ENCODE results near the gene FUZ. TPM values are rescaled to one million over a fixed set of nuclear protein-coding genes. Genes with fewer than 3 reads are reported as not detected.

FUZ gene
- total and polyA plus RNA-seq, 2 experiments from 2014 or later = 11.7 to 21.1 TPM

DNA sequence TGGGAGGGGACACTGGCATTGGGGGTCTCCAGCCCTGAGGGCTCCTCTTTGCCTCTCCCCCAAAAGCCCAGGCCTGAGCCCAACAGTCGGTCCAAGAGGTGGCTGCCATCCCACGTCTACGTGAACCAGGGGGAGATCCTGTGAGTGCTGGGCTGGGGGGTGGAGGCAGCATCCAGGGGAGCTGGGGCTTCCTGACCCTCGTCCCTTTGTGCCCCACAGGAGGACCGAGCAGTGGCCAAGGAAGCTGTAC is 44.7 kb upstream of the FUZ start:
- in situ Hi-C loops (cut with MboI) = no loop called here
- Histone ChIP-seq H4K20me1 (ENCODE audit: insufficient read depth) (no peaks in the 10 kb centered on the region; the same call in 1 of the 2 replicates), H3K4me2 (ENCODE audit: unreplicated experiment) (no peak overlapping the region), H3K9me3 (ENCODE audit: low read depth) (no peaks in the 10 kb centered on the region), H3K4me1 (ENCODE audit: insufficient read depth) (peaks cover 6% of the 10 kb centered on the region), H3F3A (ENCODE audit: insufficient read depth) (peaks cover 19% of the 10 kb centered on the region; the same call in 1 of the 2 replicates), H3K4me3 (no peak overlapping the region), H3K79me2 (ENCODE audit: insufficient read depth) (peaks cover 26% of the 10 kb centered on the region), H3K27me3 (replicated peaks; ENCODE audit: insufficient read depth) (no peaks in the 10 kb centered on the region), H2AFZ (no peak overlapping the region), H3K9ac (no peak overlapping the region), H3K27ac (no peak overlapping the region), H3K9me2 (ENCODE audit: insufficient read depth) (no peaks in the 10 kb centered on the region), H3K36me3 (ENCODE audit: low read depth) (no peaks in the 10 kb centered on the region)
- WGBS, 2 experiments (ENCODE audit: low coverage in 1 of 2, low lambda C conversion rate in 2 of 2, missing lambda C conversion rate in 2 of 2) = 88 to 90% methylated on average over 5 of the region's 5 CpGs
- DNase-seq = no peak
- TF ChIP-seq EZH2 (IDR thresholded peaks at IDR 0.05; ENCODE audit: insufficient read depth, poor library complexity, severe bottlenecking) = no peak
- TF ChIP-seq EZH2phosphoT487 (IDR thresholded peaks at IDR 0.05; ENCODE audit: insufficient read depth, low read depth) = no peak

DNA sequence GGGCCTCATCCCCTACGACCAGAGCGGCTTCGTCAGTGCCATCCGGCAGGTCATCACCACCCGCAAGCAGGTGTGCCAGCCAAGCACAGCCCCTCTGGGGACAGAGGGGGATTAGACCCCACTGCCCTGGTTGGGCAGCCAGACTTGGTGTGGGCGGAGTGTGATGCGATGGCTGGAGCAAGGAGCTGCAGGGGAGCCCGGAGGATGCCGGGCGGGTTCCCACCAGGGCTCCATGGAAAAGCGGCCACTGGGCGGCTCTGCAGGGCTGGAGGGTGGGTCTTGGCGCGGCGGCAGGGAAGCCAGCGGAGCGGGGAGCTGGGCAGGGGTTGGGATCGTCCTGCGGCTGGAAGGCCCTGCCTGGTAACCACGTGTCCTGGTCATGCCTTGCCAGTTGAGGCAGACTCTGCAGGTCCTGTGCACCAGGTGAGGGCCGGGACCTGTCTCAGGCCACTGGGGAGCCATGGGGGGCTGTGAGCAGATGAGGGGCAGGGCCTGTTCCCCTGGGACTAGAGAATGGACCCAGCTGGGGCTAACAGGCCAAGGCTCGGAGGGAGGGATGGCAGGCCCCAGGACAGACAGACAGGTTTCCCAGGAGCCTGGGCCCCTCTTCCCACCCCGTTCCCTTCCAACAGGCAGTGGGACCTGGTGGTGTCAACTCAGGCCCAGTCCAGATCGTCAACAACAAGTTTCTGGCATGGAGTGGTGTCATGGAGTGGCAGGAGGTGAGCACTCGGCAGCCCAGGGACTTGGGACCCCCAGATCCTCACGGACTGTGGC is 44.2 kb upstream of the FUZ start:
- no peaks in the 10 kb centered on the region for H3K9me2 ChIP-seq (ENCODE audit: insufficient read depth)
- H3F3A ChIP-seq (ENCODE audit: insufficient read depth) = peaks cover 22% of the 10 kb centered on the region; the same call in 1 of the 2 replicates
- peaks cover 8% of the 10 kb centered on the region for H3K4me1 ChIP-seq (ENCODE audit: insufficient read depth)
- H3K79me2 ChIP-seq (ENCODE audit: insufficient read depth) = peaks cover 31% of the 10 kb centered on the region
- H3K9ac ChIP-seq = no peak overlapping the region
- no peak for TF ChIP-seq EZH2 (IDR thresholded peaks at IDR 0.05; ENCODE audit: insufficient read depth, poor library complexity, severe bottlenecking)
- TF ChIP-seq EZH2phosphoT487 (IDR thresholded peaks at IDR 0.05; ENCODE audit: insufficient read depth, low read depth) = no peak
- H4K20me1 ChIP-seq (ENCODE audit: insufficient read depth) = no peaks in the 10 kb centered on the region; the same call in 1 of the 2 replicates
- H3K4me2 ChIP-seq (ENCODE audit: unreplicated experiment) = no peak overlapping the region
- H3K27me3 ChIP-seq (replicated peaks; ENCODE audit: insufficient read depth) = no peaks in the 10 kb centered on the region
- no peaks in the 10 kb centered on the region for H3K9me3 ChIP-seq (ENCODE audit: low read depth)
- H2AFZ ChIP-seq = no peak overlapping the region
- no peak for DNase-seq
- H3K27ac ChIP-seq = no peak overlapping the region
- in situ Hi-C loops (cut with MboI) = no loop called here
- H3K4me3 ChIP-seq = no peak overlapping the region
- 91% methylated on average over 26 of the region's 26 CpGs for WGBS, 2 experiments (ENCODE audit: low coverage in 1 of 2, low lambda C conversion rate in 2 of 2, missing lambda C conversion rate in 2 of 2)
- no peaks in the 10 kb centered on the region for H3K36me3 ChIP-seq (ENCODE audit: low read depth)

DNA sequence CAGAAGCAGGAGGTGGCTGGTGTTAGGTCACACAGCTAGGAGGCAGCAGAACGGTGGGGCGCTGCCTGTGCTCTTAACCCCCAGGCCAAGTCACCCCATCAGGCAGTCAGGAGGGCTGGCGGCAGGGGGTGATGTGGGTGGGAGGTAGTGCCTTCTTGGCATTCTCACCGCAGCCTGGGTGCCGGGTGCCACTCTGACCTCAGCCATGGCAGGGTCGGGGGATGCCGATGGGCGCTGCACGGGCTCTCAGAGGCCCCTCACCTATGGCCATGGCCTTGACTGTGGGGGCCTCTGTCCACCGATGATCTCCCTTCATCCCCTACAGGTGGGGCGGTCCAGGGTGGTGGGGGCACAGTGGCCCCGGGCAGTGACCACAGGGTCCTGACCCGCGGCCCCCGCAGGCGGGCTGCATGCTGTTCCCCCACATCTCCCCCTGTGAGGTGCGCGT is 43.5 kb upstream of the FUZ start:
- H3K27ac ChIP-seq = no peak overlapping the region
- WGBS, 2 experiments (ENCODE audit: low coverage in 1 of 2, low lambda C conversion rate in 2 of 2, missing lambda C conversion rate in 2 of 2) = 87 to 95% methylated on average over 11 to 18 of the region's 18 CpGs
- in situ Hi-C loops (cut with MboI) = no loop called here

DNA sequence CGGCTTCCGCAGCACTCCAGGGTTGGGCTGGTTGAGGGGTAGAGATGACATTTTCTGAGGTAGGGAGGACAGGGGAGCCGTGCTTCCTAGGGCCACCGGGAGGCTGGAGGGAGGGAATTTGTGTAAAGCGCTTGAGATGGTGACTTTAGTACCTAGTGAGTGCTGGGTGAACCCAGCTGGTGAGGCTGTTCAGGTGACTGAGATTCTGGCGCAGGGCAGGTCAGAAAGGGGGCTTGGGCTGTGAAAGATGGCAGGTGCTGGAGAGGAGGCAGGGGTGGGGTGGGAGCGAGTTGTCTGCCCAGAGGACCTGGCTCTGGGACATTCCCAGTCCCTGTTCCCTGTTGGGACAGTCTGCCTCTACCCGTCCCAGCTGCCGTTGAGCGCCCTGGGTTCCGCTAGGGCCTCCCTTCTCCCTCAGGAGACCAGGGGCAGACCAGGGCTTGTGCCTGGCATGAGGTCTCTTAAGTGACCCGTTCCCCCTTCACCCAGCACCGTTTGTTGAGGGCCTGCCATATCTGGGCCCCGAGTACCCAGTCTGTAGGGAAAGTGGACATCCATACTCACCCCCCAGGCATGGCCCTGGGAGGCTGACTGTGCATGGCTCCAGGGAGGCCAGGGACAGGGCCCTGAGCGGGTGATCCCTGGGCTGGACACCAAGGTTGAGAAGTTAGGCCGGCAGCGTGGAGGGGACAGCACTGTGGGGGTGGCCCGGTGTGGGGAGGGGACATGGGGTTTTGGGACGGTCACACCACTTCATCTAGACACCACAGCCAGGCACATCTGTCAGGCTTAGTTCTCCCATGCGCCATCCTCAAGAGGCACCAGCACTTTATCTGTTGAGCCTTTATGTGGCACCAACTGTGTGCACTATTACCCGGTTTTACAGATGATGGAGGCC is 42.8 kb upstream of the FUZ start:
- no peaks in the 10 kb centered on the region for H3K36me3 ChIP-seq (ENCODE audit: low read depth)
- no peak overlapping the region for H3K4me3 ChIP-seq
- H3K4me1 ChIP-seq (ENCODE audit: insufficient read depth) = peaks cover 10% of the 10 kb centered on the region
- TF ChIP-seq EZH2 (IDR thresholded peaks at IDR 0.05; ENCODE audit: insufficient read depth, poor library complexity, severe bottlenecking) (no peak), EZH2phosphoT487 (IDR thresholded peaks at IDR 0.05; ENCODE audit: insufficient read depth, low read depth) (no peak)
- in situ Hi-C loops (cut with MboI) = no loop called here
- 85% methylated on average over 17 to 21 of the region's 21 CpGs for WGBS, 2 experiments (ENCODE audit: low coverage in 1 of 2, low lambda C conversion rate in 2 of 2, missing lambda C conversion rate in 2 of 2)
- no peak for DNase-seq
- no peak overlapping the region for H3K27ac ChIP-seq
- no peak overlapping the region for H3K4me2 ChIP-seq (ENCODE audit: unreplicated experiment)
- H3K9me3 ChIP-seq (ENCODE audit: low read depth) = no peaks in the 10 kb centered on the region
- no peak overlapping the region for H2AFZ ChIP-seq
- no peaks in the 10 kb centered on the region for H3K27me3 ChIP-seq (replicated peaks; ENCODE audit: insufficient read depth)
- no peaks in the 10 kb centered on the region for H3K9me2 ChIP-seq (ENCODE audit: insufficient read depth)
- peaks cover 23% of the 10 kb centered on the region; the same call in 1 of the 2 replicates for H3F3A ChIP-seq (ENCODE audit: insufficient read depth)
- no peaks in the 10 kb centered on the region; the same call in 1 of the 2 replicates for H4K20me1 ChIP-seq (ENCODE audit: insufficient read depth)
- H3K79me2 ChIP-seq (ENCODE audit: insufficient read depth) = peaks cover 38% of the 10 kb centered on the region
- H3K9ac ChIP-seq = no peak overlapping the region

More for the DNA sequence above, 43.5 kb upstream of the FUZ start:
- H3K4me3 ChIP-seq = no peak overlapping the region
- H3K79me2 ChIP-seq (ENCODE audit: insufficient read depth) = peaks cover 38% of the 10 kb centered on the region
- TF ChIP-seq EZH2 (IDR thresholded peaks at IDR 0.05; ENCODE audit: insufficient read depth, poor library complexity, severe bottlenecking) (no peak), EZH2phosphoT487 (IDR thresholded peaks at IDR 0.05; ENCODE audit: insufficient read depth, low read depth) (no peak)
- peaks cover 10% of the 10 kb centered on the region for H3K4me1 ChIP-seq (ENCODE audit: insufficient read depth)
- H4K20me1 ChIP-seq (ENCODE audit: insufficient read depth) = no peaks in the 10 kb centered on the region; the same call in 1 of the 2 replicates
- no peaks in the 10 kb centered on the region for H3K9me3 ChIP-seq (ENCODE audit: low read depth)
- H3K9ac ChIP-seq = no peak overlapping the region
- no peaks in the 10 kb centered on the region for H3K36me3 ChIP-seq (ENCODE audit: low read depth)
- no peak overlapping the region for H3K4me2 ChIP-seq (ENCODE audit: unreplicated experiment)
- H3K27me3 ChIP-seq (replicated peaks; ENCODE audit: insufficient read depth) = no peaks in the 10 kb centered on the region
- H3F3A ChIP-seq (ENCODE audit: insufficient read depth) = peaks cover 23% of the 10 kb centered on the region; the same call in 1 of the 2 replicates
- H3K9me2 ChIP-seq (ENCODE audit: insufficient read depth) = no peaks in the 10 kb centered on the region
- no peak overlapping the region for H2AFZ ChIP-seq
- no peak for DNase-seq

Data from GM23248 (cell line).